IPS-15b (cell line): ENCODE data around the gene PFDN1.

ENCODE experiments used
- H3K27me3 ChIP-seq: one replicate; pipeline ENCODE4 v1.6.1; 2013; ENCODE audit warnings: low read length; ENCODE audit not compliant: control insufficient read depth, insufficient read depth
- H3K36me3 ChIP-seq: one replicate; pipeline ENCODE4 v1.6.1; 2013; ENCODE audit warnings: low read length; ENCODE audit not compliant: control insufficient read depth, insufficient read depth
- H3K4me1 ChIP-seq: one replicate; pipeline ENCODE4 v1.6.1; 2013; ENCODE audit warnings: mild to moderate bottlenecking, low read length; ENCODE audit not compliant: control insufficient read depth, insufficient read depth
- H3K4me3 ChIP-seq: one replicate; pipeline ENCODE4 v1.5.1; 2013; ENCODE audit warnings: low read depth, low read length
- H3K9ac ChIP-seq: one replicate; pipeline ENCODE4 v1.6.1; 2013; ENCODE audit warnings: low read depth, mild to moderate bottlenecking, low read length
- H3K9me3 ChIP-seq: one replicate; pipeline ENCODE4 v1.6.1; 2013; ENCODE audit warnings: mild to moderate bottlenecking, low read length; ENCODE audit not compliant: control insufficient read depth, insufficient read depth

PFDN1 gene

DNA sequence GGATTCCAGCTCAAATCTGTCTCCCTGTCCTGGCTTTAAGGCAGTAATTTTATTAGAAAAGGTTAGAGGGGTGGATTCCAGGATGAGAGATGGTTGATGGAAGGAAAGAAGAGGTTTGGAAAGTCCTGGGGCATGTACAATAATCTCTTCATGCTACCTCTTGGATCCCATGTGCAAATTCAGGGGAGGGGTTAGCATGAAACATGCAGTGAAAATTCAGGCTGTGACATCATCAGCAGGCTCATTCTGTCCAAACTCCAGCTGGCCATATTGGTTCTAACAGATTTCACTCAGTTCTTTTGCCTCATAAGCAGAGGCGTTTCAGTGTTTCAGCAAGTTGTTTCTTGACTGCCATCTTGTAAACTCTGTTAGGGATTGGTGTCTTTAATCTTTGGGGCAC, 72.5 kb downstream of the PFDN1 start:
- Histone ChIP-seq H3K36me3 (no peaks in the 10 kb centered on the region), H3K9me3 (no peaks in the 10 kb centered on the region), H3K4me3 (no peak overlapping the region), H3K4me1 (no peaks in the 10 kb centered on the region), H3K9ac (no peak overlapping the region), H3K27me3 (no peaks in the 10 kb centered on the region)

DNA sequence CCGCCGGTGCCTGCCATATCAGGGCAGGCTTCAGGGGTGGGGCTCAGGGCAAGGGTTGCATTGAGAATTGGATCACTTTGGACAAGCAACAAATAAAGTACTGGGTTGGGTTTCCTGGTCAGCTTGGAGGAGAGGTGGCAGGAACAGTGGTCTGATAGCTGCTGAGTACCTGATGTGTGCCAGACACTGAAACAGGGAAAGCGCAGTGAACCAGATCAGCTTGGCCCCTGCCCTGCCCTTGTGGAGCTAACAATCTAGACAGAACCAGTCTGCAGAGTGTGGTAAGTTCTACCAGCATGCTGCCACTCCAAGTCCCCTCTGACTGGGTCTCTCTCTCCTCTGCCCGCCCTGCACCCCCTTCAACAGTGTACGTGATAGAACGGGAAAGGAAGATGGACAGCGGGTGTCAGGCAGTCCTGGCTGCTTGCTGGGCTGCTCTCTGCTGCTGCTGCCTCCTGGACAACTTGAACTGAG, 74.5 kb downstream of the PFDN1 start:
- H3K27me3 ChIP-seq = no peaks in the 10 kb centered on the region
- H3K9me3 ChIP-seq = no peaks in the 10 kb centered on the region
- H3K36me3 ChIP-seq = no peaks in the 10 kb centered on the region
- H3K4me3 ChIP-seq = no peak overlapping the region
- H3K9ac ChIP-seq = no peak overlapping the region
- no peaks in the 10 kb centered on the region for H3K4me1 ChIP-seq

- H3K4me1 ChIP-seq = no peaks in the 10 kb centered on the region
- no peak overlapping the region for H3K9ac ChIP-seq
- H3K27me3 ChIP-seq = no peaks in the 10 kb centered on the region
Measured at GRCh38 chr5:140227046-140227445, 75.9 kb downstream of the PFDN1 start.

DNA sequence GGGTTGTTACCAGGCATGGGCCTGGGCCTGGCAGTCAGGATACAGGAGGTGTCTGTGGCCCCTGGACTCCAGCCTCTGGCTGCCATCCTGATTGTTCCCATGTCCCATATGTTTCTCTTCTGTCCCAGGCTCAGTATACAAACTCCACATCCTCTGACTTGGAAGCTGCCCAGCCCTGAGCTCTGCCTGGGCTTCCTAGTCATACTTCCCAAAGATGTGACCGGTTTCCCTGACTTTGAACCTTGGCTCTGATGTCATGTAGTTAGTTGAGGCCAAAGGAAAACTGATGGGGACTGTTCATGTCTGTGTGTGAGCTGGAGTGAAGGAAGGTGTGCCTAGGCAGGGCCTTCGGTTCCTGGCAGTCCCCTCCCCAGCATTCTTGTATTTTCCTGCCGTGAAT, 77.5 kb downstream of the PFDN1 start:
- no peaks in the 10 kb centered on the region for H3K9me3 ChIP-seq
- H3K9ac ChIP-seq = no peak overlapping the region
- H3K36me3 ChIP-seq = no peaks in the 10 kb centered on the region
- no peak overlapping the region for H3K4me3 ChIP-seq
- no peaks in the 10 kb centered on the region for H3K4me1 ChIP-seq
- H3K27me3 ChIP-seq = no peaks in the 10 kb centered on the region

More at GRCh38 chr5:140227046-140227445, 75.9 kb downstream of the PFDN1 start:
- Histone ChIP-seq H3K36me3 (no peaks in the 10 kb centered on the region), H3K4me3 (no peak overlapping the region), H3K9me3 (no peaks in the 10 kb centered on the region)

DNA sequence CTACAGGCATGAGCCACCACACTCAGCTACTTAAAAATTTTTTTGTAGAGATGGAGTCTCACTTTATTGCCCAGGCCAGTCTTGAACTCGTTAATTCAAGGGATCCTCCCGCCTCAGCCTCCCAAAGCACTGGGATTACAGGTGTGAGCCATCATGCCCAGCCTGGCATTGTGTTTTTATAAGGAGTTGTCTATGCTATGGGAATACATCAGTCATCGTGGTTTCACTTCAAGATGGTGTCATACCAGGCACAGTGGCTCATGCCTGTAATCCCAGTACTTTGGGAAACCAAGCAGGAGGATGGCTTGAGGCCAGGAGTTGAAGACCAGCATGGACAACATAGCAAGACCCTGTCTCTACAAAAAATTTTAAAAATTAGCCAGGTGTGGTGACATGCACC, 78.2 kb downstream of the PFDN1 start:
- H3K9ac ChIP-seq = no peak overlapping the region
- H3K9me3 ChIP-seq = no peaks in the 10 kb centered on the region
- H3K4me3 ChIP-seq = no peak overlapping the region
- no peaks in the 10 kb centered on the region for H3K4me1 ChIP-seq
- H3K36me3 ChIP-seq = no peaks in the 10 kb centered on the region
- no peaks in the 10 kb centered on the region for H3K27me3 ChIP-seq

GRCh38 chr5:140223567-140223966, 79.3 kb downstream of the PFDN1 start:
- H3K9me3 ChIP-seq = no peaks in the 10 kb centered on the region
- no peaks in the 10 kb centered on the region for H3K4me1 ChIP-seq
- H3K4me3 ChIP-seq = no peak overlapping the region
- H3K9ac ChIP-seq = no peak overlapping the region
- no peaks in the 10 kb centered on the region for H3K36me3 ChIP-seq
- no peaks in the 10 kb centered on the region for H3K27me3 ChIP-seq

DNA sequence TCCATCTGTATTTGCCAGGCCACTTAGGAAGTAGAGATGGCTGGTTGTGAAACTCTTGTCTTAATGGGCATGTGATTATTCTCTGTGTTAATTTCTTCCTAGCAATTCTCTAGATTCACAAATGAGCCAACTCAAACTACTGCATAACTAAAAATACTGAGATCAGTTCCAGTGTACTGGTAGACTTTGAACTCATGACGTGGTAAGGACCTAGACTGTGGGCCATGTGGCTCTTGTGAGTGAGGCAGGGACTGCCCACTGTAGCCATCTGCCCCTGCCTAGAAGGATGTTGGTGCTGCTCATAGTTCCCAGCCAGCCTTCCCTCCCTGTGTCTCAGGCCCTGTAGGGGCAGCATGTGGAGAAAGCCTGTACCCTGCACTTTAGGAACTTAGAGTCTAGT, 80.5 kb downstream of the PFDN1 start:
- no peak overlapping the region for H3K4me3 ChIP-seq
- no peaks in the 10 kb centered on the region for H3K4me1 ChIP-seq
- H3K27me3 ChIP-seq = no peaks in the 10 kb centered on the region
- no peaks in the 10 kb centered on the region for H3K36me3 ChIP-seq
- no peak overlapping the region for H3K9ac ChIP-seq
- no peaks in the 10 kb centered on the region for H3K9me3 ChIP-seq

DNA sequence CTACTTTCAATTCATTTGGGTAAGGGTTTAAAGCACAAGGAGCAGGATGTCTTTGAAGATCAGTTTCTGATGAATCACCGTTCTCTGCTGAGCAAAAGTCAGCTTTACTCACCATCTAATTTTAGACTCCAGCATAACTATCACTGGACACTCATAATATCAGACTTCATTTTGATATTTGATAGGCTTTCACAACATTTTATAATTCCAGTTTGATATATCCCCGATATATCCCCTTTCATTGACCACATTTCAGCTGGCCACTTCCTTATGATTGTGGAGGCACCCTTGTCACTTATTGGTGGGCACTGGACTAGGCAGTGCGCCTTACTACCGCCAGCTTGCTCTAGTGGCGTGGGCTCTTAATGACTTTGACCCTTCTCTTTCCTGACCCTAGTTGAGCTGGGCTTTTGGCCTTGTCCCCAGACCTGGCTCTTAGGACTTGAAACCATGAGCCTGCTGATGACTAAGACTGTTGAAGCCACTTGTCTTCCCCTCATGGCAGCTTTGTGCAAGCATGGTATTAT, 81.1 kb downstream of the PFDN1 start:
- no peaks in the 10 kb centered on the region for H3K27me3 ChIP-seq
- no peaks in the 10 kb centered on the region for H3K9me3 ChIP-seq
- no peak overlapping the region for H3K9ac ChIP-seq
- H3K4me3 ChIP-seq = no peak overlapping the region
- no peaks in the 10 kb centered on the region for H3K4me1 ChIP-seq
- no peaks in the 10 kb centered on the region for H3K36me3 ChIP-seq

DNA sequence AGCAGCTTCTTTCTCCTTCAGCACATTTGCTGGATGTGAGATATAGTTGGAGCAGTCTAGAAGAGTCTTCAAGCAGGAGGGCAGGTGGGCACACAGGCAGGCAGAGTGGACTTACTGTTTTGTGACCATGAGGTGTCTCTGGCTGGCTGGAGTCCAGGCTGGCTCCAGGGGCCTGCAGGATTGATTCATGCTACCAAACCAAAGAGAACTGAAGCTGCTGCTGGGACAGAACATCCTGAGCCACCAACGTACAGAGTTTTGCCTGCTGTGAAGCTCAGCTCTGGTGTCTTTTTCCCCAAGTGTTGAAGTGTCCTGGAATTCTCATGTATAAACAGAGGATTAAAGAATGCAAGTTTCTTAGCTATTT, 82.2 kb downstream of the PFDN1 start:
- Histone ChIP-seq H3K4me3 (no peak overlapping the region), H3K36me3 (no peaks in the 10 kb centered on the region), H3K4me1 (peaks cover 6% of the 10 kb centered on the region), H3K9me3 (no peaks in the 10 kb centered on the region), H3K9ac (no peak overlapping the region), H3K27me3 (no peaks in the 10 kb centered on the region)

- H3K4me3 ChIP-seq = no peak overlapping the region
- H3K27me3 ChIP-seq = no peaks in the 10 kb centered on the region
- H3K9me3 ChIP-seq = no peaks in the 10 kb centered on the region
- H3K9ac ChIP-seq = no peak overlapping the region
- H3K4me1 ChIP-seq = peaks cover 6% of the 10 kb centered on the region
- no peaks in the 10 kb centered on the region for H3K36me3 ChIP-seq
Measured at GRCh38 chr5:140220032-140220697, 82.7 kb downstream of the PFDN1 start.

GRCh38 chr5:140219068-140219991, 83.6 kb downstream of the PFDN1 start:
- no peak overlapping the region for H3K4me3 ChIP-seq
- no peaks in the 10 kb centered on the region for H3K9me3 ChIP-seq
- H3K4me1 ChIP-seq = peaks cover 6% of the 10 kb centered on the region
- H3K9ac ChIP-seq = no peak overlapping the region
- no peaks in the 10 kb centered on the region for H3K27me3 ChIP-seq
- no peaks in the 10 kb centered on the region for H3K36me3 ChIP-seq
